GM18861 (cell line): ENCODE data around the gene KCNK7.
"Not testable (repeated sequence)": the region's sequence is repeated elsewhere in the genome, so short reads cannot be mapped to it uniquely, and the experiment has no call there.

Experiments used
- ATAC-seq: cut with Tn5 transposase; IDR thresholded peaks from one replicate; pipeline ENCODE4 v1.9.1; 2021; ENCODE audit not compliant: unreplicated experiment

Gene KCNK7

DNA sequence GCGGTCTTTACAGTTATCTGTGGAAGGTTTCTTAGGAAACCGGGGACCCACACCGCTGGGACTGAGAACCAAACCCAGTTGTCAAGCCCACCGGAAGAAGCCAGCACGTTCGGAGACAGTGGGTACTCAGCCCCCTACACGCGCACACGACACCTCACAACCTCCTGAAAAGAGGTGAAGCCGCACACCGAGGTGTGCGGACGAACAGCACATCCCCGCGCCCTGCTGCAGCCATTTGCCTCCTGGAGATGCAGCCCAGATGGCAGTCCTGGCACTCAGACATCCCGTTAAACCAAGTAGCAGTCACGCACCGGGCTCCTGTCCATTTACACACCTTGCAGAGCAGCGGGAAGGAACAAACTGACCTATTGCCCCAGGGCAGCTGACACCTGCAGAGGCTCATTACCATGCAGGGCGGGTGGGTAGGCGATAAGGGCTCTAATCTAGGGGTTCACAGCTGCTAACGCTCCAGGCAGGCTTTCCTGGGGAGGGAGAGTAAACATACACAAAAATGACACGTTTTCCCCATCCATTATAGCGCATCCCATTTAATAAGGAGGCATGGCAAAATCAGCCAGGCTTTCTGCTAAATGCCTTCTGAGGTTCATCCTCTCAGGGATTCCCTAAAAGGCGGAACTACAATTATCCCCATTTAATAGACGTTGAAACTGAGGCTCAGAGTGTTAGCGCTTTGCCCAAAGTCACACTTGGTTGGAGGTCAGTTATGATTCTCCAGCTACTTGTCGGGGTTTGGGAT, 20.6 kb downstream of the KCNK7 start:
- ATAC-seq = no peak

DNA sequence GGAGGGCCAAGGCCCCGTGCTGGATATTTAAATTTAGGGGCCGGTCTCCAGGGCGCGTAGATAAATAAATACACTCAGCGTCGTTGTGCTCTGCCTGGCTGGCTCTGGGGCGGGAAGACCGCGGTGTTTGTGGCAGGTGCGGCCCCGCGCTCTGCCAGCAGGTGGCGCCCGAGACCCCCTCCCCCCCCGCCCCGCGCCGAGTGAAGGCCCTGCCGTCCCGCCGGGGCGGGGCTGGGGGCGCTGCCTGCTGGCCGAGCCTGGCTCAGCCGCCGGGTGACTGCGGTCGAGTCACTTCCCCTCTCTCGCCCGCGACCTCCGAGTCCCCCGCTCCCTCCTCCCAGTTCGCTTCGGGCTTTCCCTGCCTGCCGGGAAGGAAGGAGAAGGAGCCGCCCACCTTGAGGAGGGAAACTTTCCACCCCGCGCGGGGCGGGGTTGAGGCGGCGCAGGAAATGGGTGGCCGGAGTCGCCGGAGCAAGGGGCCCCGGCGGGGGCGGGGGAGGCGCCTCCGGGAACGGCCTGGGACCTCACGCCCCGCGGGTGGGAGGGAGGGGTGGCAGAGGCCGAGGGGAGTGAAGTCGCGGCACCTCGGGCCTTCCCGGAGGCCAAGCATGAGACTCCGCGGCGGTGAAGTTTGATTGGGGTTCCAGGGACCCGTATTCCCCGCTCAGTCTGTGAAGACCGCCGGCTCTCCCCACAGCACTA, 21.3 kb downstream of the KCNK7 start:
- ATAC-seq = no peak

DNA sequence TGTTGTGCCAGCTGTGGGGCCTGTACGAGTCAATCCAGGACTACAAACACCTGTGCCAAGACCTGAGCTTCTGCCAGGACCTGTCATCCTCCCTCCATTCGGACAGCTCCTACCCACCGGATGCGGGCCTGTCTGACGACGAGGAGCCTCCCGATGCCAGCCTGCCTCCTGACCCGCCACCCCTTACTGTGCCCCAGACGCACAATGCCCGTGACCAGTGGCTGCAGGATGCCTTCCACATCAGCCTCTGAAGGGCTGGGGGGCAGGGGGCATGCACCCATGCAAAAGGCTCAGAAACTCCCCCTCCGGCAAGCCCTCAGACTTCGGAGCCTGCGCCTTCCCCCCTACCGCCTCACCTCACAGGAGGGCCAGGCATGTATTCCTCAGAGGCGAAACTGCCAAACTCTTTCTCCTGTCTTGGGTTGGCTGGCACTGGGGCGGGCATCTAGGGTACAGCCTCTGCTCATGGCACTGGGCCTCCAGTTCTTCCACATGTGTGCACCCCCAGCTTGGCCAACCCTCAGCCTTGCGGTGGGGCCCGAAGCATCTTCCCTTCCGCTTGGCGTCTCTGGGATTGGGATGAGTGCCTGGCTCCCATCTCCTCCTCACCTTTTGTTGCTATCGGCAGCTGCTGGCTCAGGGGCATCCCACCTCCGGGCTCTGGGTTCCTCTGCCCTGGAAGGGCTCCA, 22.1 kb downstream of the KCNK7 start:
- no peak for ATAC-seq

DNA sequence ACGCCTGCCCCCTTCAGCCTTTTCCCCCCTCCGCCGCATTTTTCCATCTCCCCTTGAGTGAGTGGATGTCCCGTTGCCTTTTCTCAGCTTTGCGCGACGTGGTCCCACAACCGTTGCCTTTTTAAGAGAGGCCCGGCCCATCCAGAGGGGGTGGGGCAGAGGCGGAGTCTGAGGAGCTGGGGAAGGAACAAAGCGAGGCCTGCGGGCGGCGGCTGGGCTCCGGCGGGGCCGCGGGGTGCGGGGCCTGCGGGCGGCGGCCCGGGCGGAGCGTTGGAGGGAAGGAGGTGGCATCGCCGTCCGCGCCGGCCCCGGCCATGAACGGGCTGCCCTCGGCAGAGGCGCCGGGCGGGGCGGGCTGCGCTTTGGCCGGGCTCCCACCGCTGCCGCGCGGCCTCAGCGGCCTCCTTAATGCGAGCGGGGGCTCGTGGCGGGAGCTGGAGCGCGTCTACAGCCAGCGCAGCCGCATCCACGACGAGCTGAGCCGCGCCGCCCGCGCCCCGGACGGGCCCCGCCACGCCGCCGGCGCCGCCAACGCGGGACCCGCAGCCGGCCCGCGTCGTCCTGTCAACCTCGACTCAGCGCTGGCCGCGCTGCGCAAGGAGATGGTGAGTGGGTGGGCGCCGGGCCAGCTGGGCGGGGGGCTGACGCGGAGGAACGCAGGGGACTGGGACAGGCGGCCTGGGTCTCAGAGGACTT, 23.1 kb downstream of the KCNK7 start, which contains the start of gene FAM89B:
Gene FAM89B (plus strand): TSS at position 183 of the 696 bp plus-strand sequence. CDS start 132 bp downstream, at position 315.
- ATAC-seq = no peak

DNA sequence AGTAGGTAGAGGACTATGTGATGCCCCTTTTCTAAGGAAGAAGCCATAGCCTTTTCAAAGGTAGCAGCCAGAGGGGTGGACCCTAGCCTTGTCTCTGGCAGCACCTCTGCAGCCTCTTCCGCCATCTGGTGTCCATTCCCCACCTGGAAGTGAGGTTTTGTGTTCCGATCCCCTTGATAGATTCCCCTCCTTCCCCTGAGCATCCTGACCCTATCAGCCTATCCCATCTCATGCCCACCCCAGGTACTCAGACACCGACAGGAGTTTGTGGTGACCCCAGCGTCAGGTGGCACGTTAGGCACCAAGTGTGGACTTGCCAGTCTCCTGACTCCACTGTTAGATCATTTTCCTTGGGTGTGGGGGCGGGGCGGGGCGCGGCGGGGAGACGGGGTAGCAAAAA, 23.7 kb downstream of the KCNK7 start:
- no peak for ATAC-seq

DNA sequence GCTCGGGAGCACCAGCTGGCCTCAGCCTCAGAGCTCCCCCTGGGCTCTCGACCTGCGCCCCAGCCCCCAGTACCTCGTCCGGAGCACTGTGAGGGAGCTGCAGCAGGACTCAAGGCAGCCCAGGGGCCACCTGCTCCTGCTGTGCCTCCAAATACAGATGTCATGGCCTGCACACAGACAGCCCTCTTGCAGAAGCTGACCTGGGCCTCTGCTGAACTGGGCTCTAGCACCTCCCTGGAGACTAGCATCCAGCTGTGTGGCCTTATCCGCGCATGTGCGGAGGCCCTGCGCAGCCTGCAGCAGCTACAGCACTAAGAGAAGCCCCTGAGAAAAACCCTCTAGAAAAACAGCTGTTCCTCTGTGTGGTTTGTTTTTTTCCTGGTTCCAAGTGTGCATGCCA, 24.2 kb downstream of the KCNK7 start:
- ATAC-seq = no peak

DNA sequence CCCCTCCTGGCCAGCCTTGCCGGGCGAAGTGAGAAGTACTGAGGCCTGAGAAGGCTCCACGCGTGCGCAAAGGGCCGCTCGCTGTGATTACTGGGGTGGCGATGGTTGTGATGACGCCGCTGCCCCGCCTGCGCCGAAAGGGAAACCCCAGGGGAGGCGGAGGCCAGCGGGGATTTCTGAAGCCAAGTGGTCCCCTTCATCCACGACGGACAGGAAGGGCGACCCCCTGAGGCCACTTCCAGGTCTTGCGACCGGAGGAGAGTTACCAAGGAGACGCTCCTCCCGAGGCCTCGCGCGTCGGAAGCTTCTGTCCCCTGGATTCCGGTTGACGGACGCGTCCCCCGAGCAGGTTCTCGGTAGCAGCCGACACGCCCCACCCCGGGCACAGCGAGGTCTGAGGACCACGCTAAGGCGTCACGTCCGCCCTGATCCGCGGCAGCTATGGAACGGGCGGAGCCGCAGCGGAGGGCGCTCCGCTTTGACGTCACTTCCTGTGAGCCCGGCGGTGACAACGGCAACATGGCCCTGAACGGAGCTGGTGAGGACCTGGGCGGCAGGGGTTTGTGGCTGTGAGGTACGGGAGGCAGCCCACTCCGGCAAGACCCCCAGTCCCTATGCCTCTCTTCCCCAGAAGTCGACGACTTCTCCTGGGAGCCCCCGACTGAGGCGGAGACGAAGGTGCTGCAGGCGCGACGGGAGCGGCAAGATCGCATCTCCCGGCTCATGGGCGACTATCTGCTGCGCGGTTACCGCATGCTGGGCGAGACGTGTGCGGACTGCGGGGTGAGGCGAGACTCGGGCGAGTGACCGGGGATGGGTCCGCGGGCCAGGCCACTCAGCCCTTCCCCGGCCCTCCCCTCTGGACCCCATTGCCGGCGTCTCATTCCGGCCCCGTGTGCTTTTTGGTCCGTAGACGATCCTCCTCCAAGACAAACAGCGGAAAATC, 25.4 kb downstream of the KCNK7 start, which contains the start of gene ZNRD2:
Gene ZNRD2 (plus strand): TSS at position 505 of the 946 bp plus-strand sequence. CDS start 15 bp downstream, at position 520.
- peak; percentile 55 for ATAC-seq

DNA sequence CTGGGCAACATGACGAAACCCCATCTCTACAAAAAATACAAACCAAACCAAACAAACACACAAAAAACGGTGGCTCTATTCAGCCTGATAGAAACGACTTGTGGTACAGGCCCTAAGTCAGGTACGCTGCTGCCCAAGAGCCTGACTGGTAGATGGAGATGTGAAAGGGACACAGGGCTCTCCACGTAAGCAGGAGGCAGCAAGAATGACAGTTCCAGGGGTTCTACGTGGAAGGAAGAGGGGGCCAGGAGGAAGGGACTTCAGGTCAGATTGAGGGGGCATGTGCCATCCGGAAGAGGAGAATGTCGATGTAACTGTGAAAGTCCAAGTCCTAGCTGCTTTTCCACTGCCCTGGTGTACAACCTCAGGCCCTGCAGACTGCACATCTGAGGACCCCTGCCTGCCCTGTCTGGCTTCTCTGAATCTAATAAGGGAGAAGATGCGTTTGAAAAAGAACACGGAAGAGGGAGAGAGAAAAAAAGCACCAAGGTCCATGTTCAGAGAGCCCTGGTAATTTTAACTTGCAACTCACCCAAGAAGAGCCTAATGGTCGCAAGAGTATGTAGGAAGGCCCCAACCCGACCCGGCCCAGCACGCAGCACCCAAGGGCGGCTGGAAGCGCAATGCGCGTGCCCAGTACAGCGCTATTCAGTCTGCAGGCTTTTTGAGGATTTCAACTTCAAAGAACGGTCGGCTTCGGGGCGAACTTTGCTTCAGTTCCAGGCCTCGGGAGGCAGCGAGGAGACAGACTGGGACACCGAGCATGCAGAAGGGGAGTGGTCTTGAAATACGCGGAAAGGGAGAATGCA, 26.2 kb downstream of the KCNK7 start:
- ATAC-seq = no peak

DNA sequence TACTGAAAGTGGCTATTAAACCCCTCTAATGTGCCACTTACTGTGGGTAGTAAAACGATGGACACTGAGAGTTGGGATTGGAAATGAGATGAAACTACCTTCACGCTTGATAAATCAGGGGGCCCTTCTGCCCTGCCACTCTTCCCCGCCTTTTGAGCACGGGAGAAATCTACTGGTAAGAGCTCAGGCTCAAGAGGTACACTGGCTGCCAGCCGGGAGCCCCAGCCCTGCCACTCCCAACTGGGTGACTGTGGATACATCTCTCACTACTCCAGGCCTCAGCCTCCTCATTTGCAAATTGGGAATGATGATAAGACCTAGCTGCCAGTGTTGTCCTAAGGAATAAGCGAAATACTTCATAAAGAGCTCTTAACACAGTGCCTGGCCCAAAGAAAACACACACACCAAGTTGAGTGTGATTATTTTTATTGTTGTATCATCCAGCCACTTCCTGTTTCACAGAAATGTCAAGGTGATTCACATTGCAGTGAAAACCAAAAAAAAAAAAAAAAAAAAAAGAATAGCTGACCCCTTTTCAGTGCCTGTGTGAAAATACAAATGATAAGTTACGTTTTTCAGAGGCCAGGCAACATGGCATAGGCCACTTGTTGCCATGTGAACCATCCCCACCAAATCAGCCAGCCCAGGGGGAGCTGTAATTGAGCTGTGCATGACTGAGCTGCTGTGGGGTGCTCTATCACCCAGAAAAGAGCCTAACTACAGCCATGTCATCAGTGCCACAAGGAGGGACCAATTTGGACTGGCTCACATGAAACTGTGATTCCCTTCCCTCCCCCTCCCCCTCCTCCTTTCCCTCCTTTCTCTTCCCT, 29.8 kb downstream of the KCNK7 start:
- no peak for ATAC-seq

DNA sequence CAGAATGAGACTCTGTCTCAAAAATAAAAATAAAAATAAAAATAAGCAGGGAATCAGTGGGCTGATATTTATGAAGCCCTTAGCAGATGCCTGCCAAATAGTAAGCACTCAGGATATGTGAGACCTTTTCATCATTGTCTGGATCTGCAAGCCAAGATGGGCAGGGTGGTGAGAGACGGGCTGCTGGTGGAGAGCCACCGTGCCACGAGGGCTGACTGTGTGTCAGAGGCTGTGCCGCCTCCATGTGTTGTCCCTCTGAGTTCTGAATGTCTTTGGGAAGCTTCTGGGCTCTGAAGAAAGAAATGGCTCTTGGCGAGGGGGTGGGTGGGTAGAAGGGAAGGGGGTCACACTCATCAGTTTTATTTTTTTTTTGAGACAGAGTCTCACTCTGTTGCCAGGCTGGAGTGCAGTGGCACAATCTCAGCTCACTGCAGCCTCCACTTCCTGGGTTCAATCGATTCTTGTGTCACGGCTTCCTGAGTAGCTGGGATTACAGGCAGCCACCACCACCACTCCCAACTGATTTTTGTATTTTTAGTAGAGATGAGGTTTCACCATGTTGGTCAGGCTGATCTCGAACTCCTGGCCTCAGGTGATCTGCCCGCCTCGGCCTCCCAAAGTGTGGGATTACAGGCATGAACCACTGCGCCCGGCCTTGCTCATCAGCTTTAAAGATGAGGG, 30.6 kb downstream of the KCNK7 start:
- ATAC-seq = not testable (repeated sequence)

DNA sequence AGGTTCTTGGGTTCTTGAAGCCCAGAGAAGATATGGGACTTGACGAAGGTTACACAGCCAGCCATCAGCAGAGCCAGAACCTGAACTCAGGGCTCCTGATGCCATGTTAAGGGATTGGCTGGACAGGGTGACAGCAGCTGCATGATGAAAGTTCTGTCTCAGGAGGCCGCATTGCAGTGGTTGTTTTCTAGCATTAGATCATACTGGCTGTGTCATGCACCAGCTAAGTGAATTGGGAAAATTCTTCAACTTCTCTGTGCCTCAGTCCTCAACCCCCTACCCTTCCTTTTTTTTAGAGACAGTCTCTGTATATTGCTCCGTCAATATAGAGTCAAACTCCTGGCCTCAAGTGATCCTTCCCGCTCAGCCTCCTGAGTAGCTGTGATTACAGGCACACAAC, 32.0 kb downstream of the KCNK7 start:
- no peak for ATAC-seq

DNA sequence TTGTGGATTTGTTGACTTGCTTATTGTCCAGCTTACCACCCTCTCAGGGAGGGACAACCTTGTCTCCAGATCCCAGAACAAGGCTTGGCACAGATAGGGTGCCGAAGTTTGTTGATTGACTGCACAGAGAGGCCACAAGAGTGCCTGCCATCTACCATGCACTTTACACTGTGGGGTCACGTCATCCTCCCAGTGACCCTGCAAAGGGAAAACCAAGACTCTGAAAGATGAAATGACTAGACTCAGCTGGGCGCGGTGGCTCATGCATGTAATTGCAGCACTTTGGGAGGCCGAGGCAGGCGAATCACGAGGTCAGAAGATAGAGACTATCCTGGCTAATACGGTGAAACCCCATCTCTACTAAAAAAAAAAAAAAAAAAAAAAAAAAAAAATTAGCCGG, 32.8 kb downstream of the KCNK7 start:
- no peak for ATAC-seq

DNA sequence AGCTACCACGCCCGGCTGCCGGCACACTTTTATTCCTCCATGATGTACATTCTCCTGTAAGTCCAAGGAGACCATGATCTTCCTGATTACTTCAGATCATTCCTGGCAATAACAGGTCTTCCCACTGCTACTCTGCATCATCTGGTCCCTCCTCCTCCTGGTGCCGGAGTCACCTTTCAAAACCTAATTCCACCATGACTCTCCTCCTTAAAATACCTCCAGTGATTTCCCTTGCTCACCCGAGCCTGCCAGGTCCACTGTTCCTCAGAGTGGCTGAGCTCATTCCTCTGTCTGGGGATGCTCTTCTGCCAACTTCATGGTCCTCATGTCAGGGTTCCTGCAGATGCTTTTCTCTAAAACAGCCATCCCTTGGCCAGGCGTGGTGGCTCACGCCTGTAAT, 33.6 kb downstream of the KCNK7 start:
- ATAC-seq = no peak

DNA sequence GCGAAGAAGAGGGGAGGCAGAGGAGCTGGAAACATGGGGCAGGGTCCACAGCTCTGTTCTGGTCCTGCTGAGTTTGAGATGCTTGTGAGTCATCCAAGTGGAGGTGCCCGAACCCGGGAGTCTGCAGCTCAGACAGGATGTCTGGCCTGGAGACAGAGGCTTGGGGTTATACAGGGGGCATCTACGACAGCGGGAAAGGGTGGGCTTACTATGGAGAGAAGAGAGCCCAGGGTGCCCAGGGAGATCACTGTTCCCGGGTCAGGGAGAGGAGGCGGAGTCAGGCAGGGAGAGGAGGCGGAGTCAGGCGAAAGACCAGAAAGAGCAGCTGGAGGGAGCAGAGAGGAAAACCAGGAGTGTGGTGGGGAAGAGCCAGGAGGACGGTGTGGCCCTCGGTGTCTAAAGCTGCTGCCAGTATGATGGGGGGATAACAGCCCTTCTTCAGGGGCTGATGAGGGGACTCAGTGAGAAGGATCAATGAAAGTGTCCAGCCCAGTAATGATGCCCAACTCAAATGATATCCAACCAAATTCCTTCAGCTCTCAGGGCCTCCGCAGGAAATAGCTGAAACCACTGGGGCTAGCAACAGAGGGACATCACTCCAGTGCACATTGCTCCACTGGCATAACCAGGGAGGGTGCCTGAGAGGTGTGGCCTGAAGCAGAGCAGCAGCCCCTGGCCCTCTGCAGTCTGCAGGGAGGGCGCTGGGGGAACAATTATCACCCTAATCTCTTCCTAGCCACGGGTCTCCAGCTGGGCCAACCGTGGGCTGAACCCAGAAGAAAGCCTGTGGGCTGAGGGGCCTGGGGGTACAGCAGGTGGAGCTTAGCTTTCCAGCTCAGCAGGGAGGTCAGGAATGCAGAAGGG, 34.8 kb downstream of the KCNK7 start:
- ATAC-seq = no peak

DNA sequence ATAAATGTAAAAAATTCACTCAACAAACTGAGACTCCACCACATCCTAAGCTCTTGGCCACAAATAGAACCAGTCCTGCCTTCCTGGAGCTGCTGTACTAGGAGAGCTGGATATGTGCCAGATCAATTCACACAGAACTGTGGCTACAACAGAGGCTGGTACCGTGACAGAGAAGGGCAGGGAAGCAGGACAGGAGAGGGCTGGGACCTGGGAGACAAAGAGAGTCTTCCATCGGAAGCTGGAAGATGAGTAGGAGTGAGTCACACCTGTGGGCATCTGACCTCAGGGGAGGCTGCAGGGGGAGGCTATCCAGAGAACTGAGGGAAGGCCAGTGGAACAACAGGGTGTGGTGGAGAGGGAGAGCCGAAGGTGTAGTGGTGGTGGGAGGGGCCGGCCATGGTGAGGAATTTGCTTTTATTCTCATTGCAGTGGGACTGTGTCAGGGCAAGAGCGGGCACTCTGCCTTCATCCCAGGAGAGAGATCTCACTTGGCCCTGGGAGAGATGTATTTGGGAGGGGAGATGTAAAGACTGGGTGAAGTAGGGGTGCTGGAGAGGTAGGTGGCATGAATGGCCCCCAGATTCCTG, 35.6 kb downstream of the KCNK7 start:
- no peak for ATAC-seq

DNA sequence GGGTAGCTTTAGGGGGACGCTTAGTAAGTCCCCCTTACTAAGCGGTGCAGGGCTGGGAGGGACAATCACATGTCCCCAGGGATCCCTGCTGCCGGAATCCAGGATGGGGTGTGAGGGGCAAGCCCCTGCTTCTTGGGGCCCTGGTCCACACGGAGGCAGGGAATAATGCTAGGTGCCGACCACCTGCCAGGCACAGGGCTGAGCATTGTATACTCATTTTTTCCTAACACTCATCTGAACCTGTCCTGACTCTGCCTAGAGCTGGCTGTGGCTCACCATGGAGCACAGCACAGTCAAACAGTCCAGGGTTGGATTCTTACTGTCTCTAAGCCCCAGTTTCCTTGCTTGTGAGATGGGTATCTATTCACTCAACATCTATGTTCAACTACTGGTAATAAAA, 36.1 kb downstream of the KCNK7 start:
- no peak for ATAC-seq
